ENCODE measurements around the gene MSH5. TPM values are rescaled to one million over a fixed set of nuclear protein-coding genes. Genes with fewer than 3 reads are reported as not detected.

Gene MSH5
- total RNA-seq, 1 donor from 2014 or later, result 5.8 TPM

Other genes starting within 250 kb of the MSH5 start
- gene MICB, start 241.9 kb upstream of the MSH5 start, total RNA-seq, result 13.6 and 25.9 TPM in 2 replicates
- not detected in 2 replicates for gene MCCD1, start 211.0 kb upstream of the MSH5 start, total RNA-seq
- gene DDX39B, start 198.0 kb upstream of the MSH5 start, total RNA-seq, result 309 and 373 TPM in 2 replicates
- 0.49 and 0.94 TPM in 2 replicates for gene ATP6V1G2, start 193.4 kb upstream of the MSH5 start, total RNA-seq
- 18.3 and 27.2 TPM in 2 replicates for gene NFKBIL1, start 192.4 kb upstream of the MSH5 start, total RNA-seq
- gene LTA, start 167.7 kb upstream of the MSH5 start, total RNA-seq, result not detected in 2 replicates
- gene TNF, start 164.4 kb upstream of the MSH5 start, total RNA-seq, result 0.13 TPM in 1 of 2 replicates, not detected in the other
- 4.9 and 39.7 TPM in 2 replicates for gene LTB, start 157.6 kb upstream of the MSH5 start, total RNA-seq
- 0.32 and 0.57 TPM in 2 replicates for gene LST1, start 153.7 kb upstream of the MSH5 start, total RNA-seq
- gene NCR3, start 147.0 kb upstream of the MSH5 start, total RNA-seq, result not detected in 2 replicates
- not detected in 2 replicates for gene AIF1, start 124.8 kb upstream of the MSH5 start, total RNA-seq
- gene PRRC2A, start 119.3 kb upstream of the MSH5 start, total RNA-seq, result 21.0 and 56.6 TPM in 2 replicates
- gene BAG6, start 87.3 kb upstream of the MSH5 start, total RNA-seq, result 83.2 and 204 TPM in 2 replicates
- 0.16 and 0.25 TPM in 2 replicates for gene APOM, start 84.1 kb upstream of the MSH5 start, total RNA-seq
- 18.5 and 21.6 TPM in 2 replicates for gene C6orf47, start 79.2 kb upstream of the MSH5 start, total RNA-seq
- gene GPANK1, start 75.0 kb upstream of the MSH5 start, total RNA-seq, result 11.8 and 12.3 TPM in 2 replicates
- 77.5 and 79.2 TPM in 2 replicates for gene CSNK2B, start 73.9 kb upstream of the MSH5 start, total RNA-seq
- gene LY6G5B, start 70.0 kb upstream of the MSH5 start, total RNA-seq, result 1.1 and 5.3 TPM in 2 replicates
- 1.8 and 2.1 TPM in 2 replicates for gene LY6G5C, start 58.9 kb upstream of the MSH5 start, total RNA-seq
- gene ABHD16A, start 36.7 kb upstream of the MSH5 start, total RNA-seq, result 48.6 and 84.4 TPM in 2 replicates
- not detected in 2 replicates for gene LY6G6F, start 33.1 kb upstream of the MSH5 start, total RNA-seq
- not detected in 2 replicates for gene LY6G6D, start 24.7 kb upstream of the MSH5 start, total RNA-seq
- gene LY6G6C, start 18.3 kb upstream of the MSH5 start, total RNA-seq, result not detected in 2 replicates
- gene MPIG6B, start 16.6 kb upstream of the MSH5 start, total RNA-seq, result not detected in 2 replicates
- 86.0 and 129 TPM in 2 replicates for gene DDAH2, start 10.7 kb upstream of the MSH5 start, total RNA-seq
- gene CLIC1, start 3.5 kb upstream of the MSH5 start, total RNA-seq, result 347 and 730 TPM in 2 replicates
- 1.3 and 2.9 TPM in 2 replicates for gene SAPCD1, start 22.7 kb downstream of the MSH5 start, total RNA-seq
- gene VWA7, start 37.3 kb downstream of the MSH5 start, total RNA-seq, result 0.32 and 0.38 TPM in 2 replicates
- gene VARS1, start 55.7 kb downstream of the MSH5 start, total RNA-seq, result 40.8 and 104 TPM in 2 replicates
- gene LSM2, start 67.0 kb downstream of the MSH5 start, total RNA-seq, result 24.1 and 37.2 TPM in 2 replicates
- gene HSPA1L, start 75.3 kb downstream of the MSH5 start, total RNA-seq, result 0.81 and 1.8 TPM in 2 replicates
- gene HSPA1A, start 75.5 kb downstream of the MSH5 start, total RNA-seq, result 98.4 and 221 TPM in 2 replicates
- 64.1 and 91.7 TPM in 2 replicates for gene HSPA1B, start 87.7 kb downstream of the MSH5 start, total RNA-seq
- gene NEU1, start 122.8 kb downstream of the MSH5 start, total RNA-seq, result 52.0 and 59.4 TPM in 2 replicates
- 0.06 and 0.49 TPM in 2 replicates for gene SLC44A4, start 139.0 kb downstream of the MSH5 start, total RNA-seq
- 28.7 and 52.4 TPM in 2 replicates for gene EHMT2, start 157.7 kb downstream of the MSH5 start, total RNA-seq
- 1.1 and 5.7 TPM in 2 replicates for gene ZBTB12, start 162.1 kb downstream of the MSH5 start, total RNA-seq
- not detected in 2 replicates for gene C2, start 187.7 kb downstream of the MSH5 start, total RNA-seq
- gene CFB, start 206.1 kb downstream of the MSH5 start, total RNA-seq, result 0.97 and 2.5 TPM in 2 replicates
- gene NELFE, start 219.0 kb downstream of the MSH5 start, total RNA-seq, result 76.4 and 90.9 TPM in 2 replicates
- 32.7 and 40.9 TPM in 2 replicates for gene SKIC2, start 219.2 kb downstream of the MSH5 start, total RNA-seq
- 7.3 and 11.4 TPM in 2 replicates for gene DXO, start 232.1 kb downstream of the MSH5 start, total RNA-seq
- gene C4A, start 242.1 kb downstream of the MSH5 start, total RNA-seq, result 1.5 and 3.1 TPM in 2 replicates